ENCODE data around the gene NLRP3. TPM values are rescaled to one million over a fixed set of nuclear protein-coding genes. Genes with fewer than 3 reads are reported as not detected.

NLRP3 gene
- total and polyA plus RNA-seq, 9 of the 15 experiments (the other 6 are each of a cell fraction or from before 2014, with no cell fraction given): not detected

GRCh38 chr1:247371801-247372259 lies 44.1 kb upstream of the NLRP3 start (continued):
- TF ChIP-seq ZBTB2 (IDR thresholded peaks at IDR 0.05): no peak
- no peak for TF ChIP-seq ZBTB26 (CRISPR knock-in tag; IDR thresholded peaks at IDR 0.05)
- TF ChIP-seq MYC (IDR thresholded peaks at IDR 0.05; ENCODE audit: low read depth, low read length): no peak
- no peak for TF ChIP-seq MYC (CRISPR knock-in tag; IDR thresholded peaks at IDR 0.05; ENCODE audit: borderline replicate concordance, low read depth)
- TF ChIP-seq BCL6 (CRISPR knock-in tag; IDR thresholded peaks at IDR 0.05): no peak
- TF ChIP-seq CBFB (CRISPR knock-in tag; IDR thresholded peaks at IDR 0.05): no peak
- no peak for TF ChIP-seq HSF4 (CRISPR knock-in tag; IDR thresholded peaks at IDR 0.05; ENCODE audit: borderline replicate concordance)
- no peak for TF ChIP-seq NELFE (IDR thresholded peaks at IDR 0.05; ENCODE audit: insufficient read depth, insufficient read length)
- TF ChIP-seq SREBF2 (CRISPR knock-in tag; IDR thresholded peaks at IDR 0.05): no peak
- no peak for TF ChIP-seq E2F4 (CRISPR knock-in tag; IDR thresholded peaks at IDR 0.05; ENCODE audit: low read depth)
- TF ChIP-seq UBTF (IDR thresholded peaks at IDR 0.05; ENCODE audit: borderline replicate concordance in 1 of 2, low read depth in 2 of 2, low read length in 2 of 2): no peak
- TF ChIP-seq ZBTB34 (CRISPR knock-in tag; IDR thresholded peaks at IDR 0.05): 0 out of 2 replicates have a peak, but pooled peaks have one; percentile 44
- no peak for TF ChIP-seq PHF8 (IDR thresholded peaks at IDR 0.05; ENCODE audit: borderline replicate concordance, low read length)
- no peak for TF ChIP-seq ZMIZ1 (IDR thresholded peaks at IDR 0.05; ENCODE audit: low read depth in 2 of 2, low read length in 2 of 2)

Measured in K562 (cell line).